Cardiac muscle cell (in vitro differentiated cells and primary cell): ENCODE measurements around the gene BRD7. TPM values are rescaled to one million over a fixed set of nuclear protein-coding genes. Genes with fewer than 3 reads are reported as not detected.

Source experiments
- DNase-seq, 2 donors: peaks; one replicate each; pipeline versions ENCODE4 v3.0.0 to v3.0.0-alpha.2; 2010 to 2017; ENCODE audit warnings: low read depth in 1 of 2, low spot score in 1 of 2
- H3K27ac ChIP-seq: fragments of 200-600 bp; sonication (generic); 2 replicates; pipeline ENCODE4 v1.5.1; 2016
- H3K27me3 ChIP-seq: fragments of 200-600 bp; sonication (generic); 2 replicates; pipeline ENCODE4 v1.6.0; 2016; ENCODE audit warnings: control low read depth
- H3K36me3 ChIP-seq: fragments of 200-600 bp; sonication (generic); 2 replicates; pipeline ENCODE4 v1.5.1; 2016; ENCODE audit warnings: control low read depth
- H3K4me1 ChIP-seq: fragments of 200-600 bp; sonication (generic); 2 replicates; pipeline ENCODE4 v1.8.1; 2017; ENCODE audit warnings: low read depth, mild to moderate bottlenecking, mixed run types
- H3K4me3 ChIP-seq: fragments of 200-600 bp; sonication (generic); 2 replicates; pipeline ENCODE4 v1.5.1; 2016; ENCODE audit warnings: mild to moderate bottlenecking
- H3K9me3 ChIP-seq: fragments of 200-600 bp; sonication (generic); 2 replicates; pipeline ENCODE4 v1.5.1; 2017; ENCODE audit warnings: low read depth, mild to moderate bottlenecking, control low read depth
- polyA plus RNA-seq: library from polyadenylated mRNA; unstranded; fragments of >200 nt; fragmentation: Nextera tagmentation; extraction: Ambion mirVana; gene quantifications from 2 replicates; pipeline ENCODE4 v1.2.1, GENCODE V29; 2016
- total RNA-seq: library from RNA; depleted of rRNA; stranded (reverse); fragments of >200 nt; gene quantifications from 2 replicates; pipeline ENCODE4 v1.2.3, GENCODE V29; 2016
- TF ChIP-seq, protein P1 (sequence below): IDR thresholded peaks from 2 replicates; pipeline ENCODE4 v1.5.1; 2012; ENCODE audit warnings: low read depth, mild to moderate bottlenecking, low read length

Gene BRD7
- total and polyA plus RNA-seq, 2 experiments from 2014 or later: 80.1 to 89.2 TPM

DNA sequence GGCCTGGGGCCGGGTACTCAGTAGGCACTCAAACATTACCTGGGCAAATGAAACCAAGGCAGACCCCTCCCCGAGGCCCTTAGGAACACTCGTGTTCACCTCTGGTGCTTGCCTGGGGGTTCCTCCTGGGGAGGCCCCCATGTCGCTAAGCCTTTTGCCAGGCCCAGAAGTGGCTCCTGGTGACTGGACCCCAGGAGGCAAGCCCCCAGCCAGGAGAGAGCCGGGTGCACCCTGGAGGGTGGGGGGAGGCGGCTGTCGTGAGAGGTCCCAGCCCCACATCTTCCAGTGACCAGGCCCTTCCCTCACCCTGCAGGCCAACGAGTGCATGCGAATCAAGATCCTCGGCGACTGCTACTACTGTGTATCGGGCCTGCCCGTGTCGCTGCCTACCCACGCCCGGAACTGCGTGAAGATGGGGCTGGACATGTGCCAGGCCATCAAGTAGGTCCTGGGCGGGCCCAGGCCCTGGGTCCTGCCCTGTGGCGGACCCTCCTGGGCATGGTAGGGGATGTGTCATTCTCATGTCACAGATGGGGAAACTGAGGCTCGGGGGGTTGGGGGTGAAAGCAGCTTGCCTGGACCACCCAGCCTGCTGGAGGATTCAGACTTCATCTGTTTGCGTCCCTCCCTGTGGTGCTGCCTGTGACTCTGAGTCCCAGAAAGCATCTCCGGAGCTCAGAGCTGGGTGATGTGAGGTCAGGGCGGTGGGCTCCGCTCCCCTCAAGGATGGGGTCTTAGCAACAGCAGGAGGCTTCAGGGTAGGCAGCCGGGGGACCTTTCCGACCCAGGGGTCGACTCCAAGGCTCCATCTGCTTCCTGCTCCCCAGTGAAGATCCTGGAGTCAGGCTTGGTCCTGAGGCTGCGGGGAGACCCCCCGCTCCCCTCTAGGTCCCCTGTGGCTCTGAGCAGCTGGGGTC lies 69.9 kb downstream of the BRD7 start:
- DNase-seq: no peak
- Histone ChIP-seq H3K4me3 (no peak overlapping the region), H3K9me3 (no peaks in the 10 kb centered on the region), H3K36me3 (no peaks in the 10 kb centered on the region), H3K27me3 (no peaks in the 10 kb centered on the region), H3K4me1 (peaks cover 15% of the 10 kb centered on the region), H3K27ac (no peak overlapping the region)
- TF ChIP-seq, protein P1, sequence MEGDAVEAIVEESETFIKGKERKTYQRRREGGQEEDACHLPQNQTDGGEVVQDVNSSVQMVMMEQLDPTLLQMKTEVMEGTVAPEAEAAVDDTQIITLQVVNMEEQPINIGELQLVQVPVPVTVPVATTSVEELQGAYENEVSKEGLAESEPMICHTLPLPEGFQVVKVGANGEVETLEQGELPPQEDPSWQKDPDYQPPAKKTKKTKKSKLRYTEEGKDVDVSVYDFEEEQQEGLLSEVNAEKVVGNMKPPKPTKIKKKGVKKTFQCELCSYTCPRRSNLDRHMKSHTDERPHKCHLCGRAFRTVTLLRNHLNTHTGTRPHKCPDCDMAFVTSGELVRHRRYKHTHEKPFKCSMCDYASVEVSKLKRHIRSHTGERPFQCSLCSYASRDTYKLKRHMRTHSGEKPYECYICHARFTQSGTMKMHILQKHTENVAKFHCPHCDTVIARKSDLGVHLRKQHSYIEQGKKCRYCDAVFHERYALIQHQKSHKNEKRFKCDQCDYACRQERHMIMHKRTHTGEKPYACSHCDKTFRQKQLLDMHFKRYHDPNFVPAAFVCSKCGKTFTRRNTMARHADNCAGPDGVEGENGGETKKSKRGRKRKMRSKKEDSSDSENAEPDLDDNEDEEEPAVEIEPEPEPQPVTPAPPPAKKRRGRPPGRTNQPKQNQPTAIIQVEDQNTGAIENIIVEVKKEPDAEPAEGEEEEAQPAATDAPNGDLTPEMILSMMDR: no peak

DNA sequence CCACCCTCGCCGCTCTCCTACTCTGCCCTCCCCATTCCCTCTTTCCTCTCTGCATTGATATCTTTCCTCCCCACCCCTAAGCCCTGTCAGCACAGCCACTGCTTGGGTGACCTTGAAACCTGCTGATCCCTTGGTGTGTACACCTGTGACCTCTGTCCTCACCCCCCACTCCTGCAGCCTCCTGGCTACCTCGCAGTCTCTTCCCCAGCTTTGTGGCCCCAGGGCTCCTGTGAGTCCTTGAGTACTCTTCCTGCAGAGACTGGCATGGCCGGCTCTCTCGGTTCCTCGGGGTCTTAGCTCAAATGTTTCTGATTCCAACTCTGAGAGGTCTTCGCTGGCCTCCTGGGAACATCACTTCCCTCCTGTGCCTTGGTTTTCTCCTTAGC lies 70.7 kb downstream of the BRD7 start:
- no peaks in the 10 kb centered on the region for H3K27me3 ChIP-seq
- peaks cover 14% of the 10 kb centered on the region for H3K4me1 ChIP-seq
- DNase-seq: no peak
- TF ChIP-seq, protein P1: no peak
- no peak overlapping the region for H3K4me3 ChIP-seq
- H3K27ac ChIP-seq: no peak overlapping the region
- H3K36me3 ChIP-seq: no peaks in the 10 kb centered on the region
- no peaks in the 10 kb centered on the region for H3K9me3 ChIP-seq

DNA sequence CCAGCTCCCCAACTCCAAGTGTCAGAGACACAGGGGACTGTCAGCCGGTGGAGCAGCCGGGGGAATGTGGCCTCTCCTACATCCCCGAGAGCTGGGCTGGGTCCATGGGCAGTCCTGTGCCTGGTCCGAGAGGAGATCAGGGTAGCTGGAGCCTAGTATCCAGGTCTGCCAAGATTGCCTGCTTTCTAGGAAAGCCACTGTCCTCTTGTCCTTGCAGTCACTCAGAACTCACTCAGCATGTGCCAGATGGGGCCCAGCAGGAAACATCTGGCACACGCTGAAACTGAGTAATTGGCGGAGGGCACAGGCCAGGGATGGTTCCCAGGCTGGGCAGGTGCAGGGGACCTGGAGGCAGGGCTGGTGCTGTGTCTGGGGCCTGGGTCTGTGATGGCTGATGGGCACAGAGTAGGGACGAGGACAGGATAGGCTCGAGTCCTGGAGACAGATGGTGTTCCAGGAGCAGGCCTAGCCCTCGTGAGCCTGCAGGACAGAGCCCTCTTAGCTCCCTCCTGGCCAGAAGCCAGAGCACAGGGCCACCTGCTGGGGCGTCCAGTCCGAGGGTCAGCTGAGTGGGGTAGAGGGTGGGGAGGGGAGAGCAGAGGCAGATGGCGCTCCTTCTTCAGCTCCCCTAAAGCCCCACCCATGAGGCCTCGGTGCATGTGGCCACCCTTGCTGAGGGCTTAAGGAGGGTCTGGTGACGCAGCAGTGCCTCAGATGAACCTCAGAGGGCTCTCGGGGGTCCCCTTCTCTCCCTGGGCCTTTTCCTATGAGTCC lies 71.3 kb downstream of the BRD7 start:
- DNase-seq: peak in 1 of 2 donors; percentile 52
- Histone ChIP-seq H3K27ac (no peak overlapping the region), H3K27me3 (no peaks in the 10 kb centered on the region), H3K4me1 (peaks cover 9% of the 10 kb centered on the region), H3K36me3 (no peaks in the 10 kb centered on the region), H3K9me3 (no peaks in the 10 kb centered on the region), H3K4me3 (no peak overlapping the region)
- TF ChIP-seq, protein P1: no peak

DNA sequence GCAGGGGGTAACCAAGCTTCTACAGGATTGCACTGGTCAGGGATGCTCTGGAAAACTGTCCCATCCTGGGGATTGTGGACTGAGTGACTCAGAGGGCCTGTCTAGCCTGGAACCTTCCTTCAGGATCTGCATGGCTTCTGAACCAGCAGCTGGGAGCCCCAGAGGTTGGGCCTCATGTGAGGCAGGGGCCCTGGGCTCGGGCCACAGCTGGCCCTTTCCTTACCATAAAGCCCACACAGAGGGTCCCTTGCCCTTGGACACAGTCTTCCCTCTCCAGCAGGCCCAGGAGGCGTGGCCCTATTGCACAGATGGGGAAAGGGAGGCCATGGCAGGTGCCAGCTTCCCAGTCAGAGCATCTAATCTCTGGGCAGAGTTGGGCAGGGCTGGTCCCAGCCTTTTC lies 72.0 kb downstream of the BRD7 start:
- Histone ChIP-seq H3K27ac (no peak overlapping the region), H3K9me3 (no peaks in the 10 kb centered on the region)
- TF ChIP-seq, protein P1: no peak

DNA sequence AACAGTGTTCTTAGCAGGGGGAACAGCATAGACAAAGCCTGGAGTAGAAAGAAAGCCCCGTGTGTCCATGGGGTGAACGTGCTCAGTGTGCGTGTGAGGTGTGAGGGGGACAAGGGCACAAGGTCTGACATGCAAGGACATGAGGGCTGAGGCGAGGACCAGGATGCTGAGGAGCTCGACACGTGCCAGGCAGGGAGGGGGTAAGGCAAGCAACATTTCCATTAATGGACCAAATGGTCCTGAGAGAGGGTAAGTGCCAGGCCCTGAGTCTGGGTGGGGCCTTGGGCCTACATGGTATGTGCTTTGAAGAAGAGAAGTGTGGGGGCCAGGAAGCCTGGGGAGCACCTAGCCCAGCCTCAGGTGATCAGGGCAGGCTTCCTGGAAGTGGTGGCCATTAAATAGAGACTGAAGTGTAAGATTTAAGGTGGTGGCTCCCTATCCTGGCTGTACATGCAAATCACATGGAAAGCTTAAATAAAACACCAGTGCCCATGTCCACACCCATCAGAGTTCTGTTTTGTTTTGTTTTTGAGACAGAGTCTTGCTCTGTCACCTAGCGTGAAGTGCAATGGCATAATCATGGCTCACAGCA lies 73.2 kb downstream of the BRD7 start:
- H3K27ac ChIP-seq: no peak overlapping the region
- TF ChIP-seq, protein P1: no peak

More for the DNA sequence above, 72.0 kb downstream of the BRD7 start:
- no peak for DNase-seq
- Histone ChIP-seq H3K4me3 (no peak overlapping the region), H3K4me1 (peaks cover 9% of the 10 kb centered on the region), H3K27me3 (no peaks in the 10 kb centered on the region), H3K36me3 (no peaks in the 10 kb centered on the region)

More for the DNA sequence above, 73.2 kb downstream of the BRD7 start:
- no peaks in the 10 kb centered on the region for H3K9me3 ChIP-seq
- no peak overlapping the region for H3K4me3 ChIP-seq
- H3K36me3 ChIP-seq: no peaks in the 10 kb centered on the region
- H3K27me3 ChIP-seq: no peaks in the 10 kb centered on the region
- no peak for DNase-seq
- H3K4me1 ChIP-seq: peaks cover 9% of the 10 kb centered on the region
